ENCODE data around the gene MZF1. TPM values are rescaled to one million over a fixed set of nuclear protein-coding genes. Genes with fewer than 3 reads are reported as not detected.

Gene MZF1
- polyA plus RNA-seq, 3 donors, result 1.6 to 55.6 (median 1.7) TPM

GRCh38 chr19:58529405-58529804, 43.7 kb downstream of the MZF1 start:
- Histone ChIP-seq H3K4me1 (ENCODE audit: control insufficient read depth in 1 of 2, insufficient read depth in 2 of 2, low read length in 2 of 2) (no peaks in the 10 kb centered on the region), H3K36me3 (replicated peaks in 1 of 2; ENCODE audit: control insufficient read depth in 1 of 2, insufficient read depth in 2 of 2, low read length in 2 of 2) (no peaks in the 10 kb centered on the region), H3K9ac (ENCODE audit: insufficient read depth, low read length, poor library complexity, severe bottlenecking) (no peak overlapping the region), H3K4me3 (replicated peaks in 1 of 3; ENCODE audit: low read depth in 2 of 3, low read length in 3 of 3) (no peak overlapping the region), H3K79me2 (ENCODE audit: insufficient read depth, low read length) (no peaks in the 10 kb centered on the region), H4K20me1 (ENCODE audit: insufficient read depth, low read length) (no peaks in the 10 kb centered on the region), H2AFZ (ENCODE audit: insufficient read depth, low read depth, low read length, poor library complexity, severe bottlenecking) (no peak overlapping the region), H3K9me3 (replicated peaks in 1 of 2; ENCODE audit: control insufficient read depth in 1 of 2, insufficient read depth in 1 of 2, low read length in 2 of 2) (no peaks in the 10 kb centered on the region), H3K27ac (ENCODE audit: low read depth in 1 of 2, low read length in 2 of 2) (no peak overlapping the region), H3K27me3 (ENCODE audit: control insufficient read depth in 2 of 2, insufficient read depth in 2 of 2, low read length in 2 of 2) (peaks cover 0 to 3% of the 10 kb centered on the region in 2 donors), H3K4me2 (replicated peaks; ENCODE audit: extremely low read depth, low read length, poor library complexity, severe bottlenecking) (no peak overlapping the region)
- intact Hi-C loops (cut with micrococcal nuclease), result no loop called here
- H3K36me3 Mint-ChIP-seq, result no peaks in the 10 kb centered on the region
- no CpG with 5 or more reads among the region's 3 CpGs for WGBS (ENCODE audit: insufficient coverage)
- no peak overlapping the region for H3K27ac Mint-ChIP-seq
- H3K4me1 Mint-ChIP-seq, result no peaks in the 10 kb centered on the region
- H3K27me3 Mint-ChIP-seq (ENCODE audit: low read depth in 3 of 3), result peaks cover 2 to 8% (median 3%) of the 10 kb centered on the region in 3 donors
- DNase-seq, result no peak
- peaks cover 0 to 2% (median 0%) of the 10 kb centered on the region in 7 donors for H3K9me3 Mint-ChIP-seq
- no peak for TF ChIP-seq CTCF (IDR thresholded peaks at IDR 0.05)
- H3K4me3 Mint-ChIP-seq, result no peak overlapping the region

GRCh38 chr19:58522709-58523108, 50.4 kb downstream of the MZF1 start:
- Histone ChIP-seq H3K36me3 (replicated peaks in 1 of 2; ENCODE audit: control insufficient read depth in 1 of 2, insufficient read depth in 2 of 2, low read length in 2 of 2) (no peaks in the 10 kb centered on the region), H3K4me2 (replicated peaks; ENCODE audit: extremely low read depth, low read length, poor library complexity, severe bottlenecking) (no peak overlapping the region), H4K20me1 (ENCODE audit: insufficient read depth, low read length) (peaks cover 9% of the 10 kb centered on the region), H3K27ac (ENCODE audit: low read depth in 1 of 2, low read length in 2 of 2) (no peak overlapping the region), H3K4me1 (ENCODE audit: control insufficient read depth in 1 of 2, insufficient read depth in 2 of 2, low read length in 2 of 2) (peaks cover 27 to 28% of the 10 kb centered on the region in 2 donors), H2AFZ (ENCODE audit: insufficient read depth, low read depth, low read length, poor library complexity, severe bottlenecking) (no peak overlapping the region), H3K9me3 (replicated peaks in 1 of 2; ENCODE audit: control insufficient read depth in 1 of 2, insufficient read depth in 1 of 2, low read length in 2 of 2) (no peaks in the 10 kb centered on the region), H3K27me3 (ENCODE audit: control insufficient read depth in 2 of 2, insufficient read depth in 2 of 2, low read length in 2 of 2) (no peaks in the 10 kb centered on the region), H3K9ac (ENCODE audit: insufficient read depth, low read length, poor library complexity, severe bottlenecking) (no peak overlapping the region), H3K4me3 (replicated peaks in 1 of 3; ENCODE audit: low read depth in 2 of 3, low read length in 3 of 3) (no peak overlapping the region), H3K79me2 (ENCODE audit: insufficient read depth, low read length) (peaks cover 14% of the 10 kb centered on the region)
- H3K4me3 Mint-ChIP-seq, result no peak overlapping the region
- intact Hi-C loops (cut with micrococcal nuclease), result no loop called here
- peaks cover 26% of the 10 kb centered on the region for H3K4me1 Mint-ChIP-seq
- peaks cover 0 to 2% (median 2%) of the 10 kb centered on the region in 3 donors for H3K27me3 Mint-ChIP-seq (ENCODE audit: low read depth in 3 of 3)
- H3K27ac Mint-ChIP-seq, result peak overlapping the region in 1 of 7 donors; percentile 0
- WGBS (ENCODE audit: insufficient coverage), result 96% methylated on average over 2 of the region's 3 CpGs
- H3K9me3 Mint-ChIP-seq, result peaks cover 0 to 3% (median 0%) of the 10 kb centered on the region in 7 donors
- TF ChIP-seq CTCF (IDR thresholded peaks at IDR 0.05), result no peak
- DNase-seq, result no peak
- H3K36me3 Mint-ChIP-seq, result peaks cover 0 to under 1% of the 10 kb centered on the region in 2 donors
